ENCODE data around the gene SYNJ2.

DNA sequence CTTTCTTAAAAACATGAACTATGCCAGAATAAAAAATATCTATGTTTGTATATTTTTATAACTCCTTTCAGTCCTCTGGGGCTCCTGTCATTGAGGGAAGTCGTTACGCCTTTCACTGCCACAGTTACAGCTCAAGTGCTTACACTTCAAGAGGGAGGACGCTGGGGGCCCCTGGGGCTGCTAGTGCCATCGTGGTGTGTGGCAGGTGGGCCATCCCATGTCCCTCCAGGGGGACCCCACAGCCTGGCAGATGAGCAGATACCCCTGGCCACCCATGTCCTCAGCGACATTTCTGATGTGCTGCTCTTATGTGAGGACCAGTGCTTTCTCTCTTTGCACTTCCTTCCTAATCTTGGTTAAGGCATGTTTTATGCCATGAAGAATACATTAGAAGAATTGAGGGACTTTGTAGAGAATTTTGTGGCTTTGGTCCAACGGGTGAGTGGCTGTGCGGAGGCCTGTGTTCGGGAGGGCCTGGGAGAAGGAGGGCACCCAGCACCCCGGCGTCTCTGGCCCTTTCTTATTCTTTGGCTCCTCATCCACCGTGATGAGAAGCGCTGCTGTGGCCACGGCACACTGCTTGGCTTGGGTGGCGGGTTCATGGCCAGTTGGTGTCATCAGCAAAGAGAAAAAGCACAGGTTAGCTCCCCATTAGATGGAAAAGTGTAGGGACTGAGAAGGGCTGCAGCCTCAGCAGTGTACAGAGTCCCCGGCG, 38.3 kb upstream of the SYNJ2 start:
- TF ChIP-seq POLR2A (IDR thresholded peaks at IDR 0.05): no peak
- TF ChIP-seq, protein P1, sequence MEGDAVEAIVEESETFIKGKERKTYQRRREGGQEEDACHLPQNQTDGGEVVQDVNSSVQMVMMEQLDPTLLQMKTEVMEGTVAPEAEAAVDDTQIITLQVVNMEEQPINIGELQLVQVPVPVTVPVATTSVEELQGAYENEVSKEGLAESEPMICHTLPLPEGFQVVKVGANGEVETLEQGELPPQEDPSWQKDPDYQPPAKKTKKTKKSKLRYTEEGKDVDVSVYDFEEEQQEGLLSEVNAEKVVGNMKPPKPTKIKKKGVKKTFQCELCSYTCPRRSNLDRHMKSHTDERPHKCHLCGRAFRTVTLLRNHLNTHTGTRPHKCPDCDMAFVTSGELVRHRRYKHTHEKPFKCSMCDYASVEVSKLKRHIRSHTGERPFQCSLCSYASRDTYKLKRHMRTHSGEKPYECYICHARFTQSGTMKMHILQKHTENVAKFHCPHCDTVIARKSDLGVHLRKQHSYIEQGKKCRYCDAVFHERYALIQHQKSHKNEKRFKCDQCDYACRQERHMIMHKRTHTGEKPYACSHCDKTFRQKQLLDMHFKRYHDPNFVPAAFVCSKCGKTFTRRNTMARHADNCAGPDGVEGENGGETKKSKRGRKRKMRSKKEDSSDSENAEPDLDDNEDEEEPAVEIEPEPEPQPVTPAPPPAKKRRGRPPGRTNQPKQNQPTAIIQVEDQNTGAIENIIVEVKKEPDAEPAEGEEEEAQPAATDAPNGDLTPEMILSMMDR (IDR thresholded peaks at IDR 0.05): no peak
